NCI-H1105 (cell line): ENCODE data around the gene MAGIX.

ENCODE experiments used
- DNase-seq: peaks from one replicate; lab custom pipeline; 2025; lab: John Stamatoyannopoulos, UW

The MAGIX gene

GRCh38 chrX:49206543-49206942 lies 44.0 kb downstream of the MAGIX start:
- DNase-seq = no peak

- DNase-seq = no peak
Measured at GRCh38 chrX:49208399-49208798, 45.8 kb downstream of the MAGIX start.

- DNase-seq = no peak
Measured at GRCh38 chrX:49209434-49210251, 47.1 kb downstream of the MAGIX start.

GRCh38 chrX:49210406-49210805 lies 47.8 kb downstream of the MAGIX start:
- no peak for DNase-seq

- no peak for DNase-seq
Measured at GRCh38 chrX:49211074-49211473, 48.5 kb downstream of the MAGIX start.

GRCh38 chrX:49212209-49212608 lies 49.7 kb downstream of the MAGIX start:
- no peak for DNase-seq

- DNase-seq = no peak
Measured at GRCh38 chrX:49212861-49213260, 50.3 kb downstream of the MAGIX start.

- no peak for DNase-seq
Measured at GRCh38 chrX:49214416-49214815, 51.9 kb downstream of the MAGIX start.

- DNase-seq = no peak
Measured at GRCh38 chrX:49214996-49215526, 52.5 kb downstream of the MAGIX start.
